Measurements from ENCODE around the gene SRD5A1. TPM values are rescaled to one million over a fixed set of nuclear protein-coding genes. Genes with fewer than 3 reads are reported as not detected.
A peak's percentile ranks its signal among the peaks of the same experiment; 100 is the strongest.

SRD5A1 gene, protein sequence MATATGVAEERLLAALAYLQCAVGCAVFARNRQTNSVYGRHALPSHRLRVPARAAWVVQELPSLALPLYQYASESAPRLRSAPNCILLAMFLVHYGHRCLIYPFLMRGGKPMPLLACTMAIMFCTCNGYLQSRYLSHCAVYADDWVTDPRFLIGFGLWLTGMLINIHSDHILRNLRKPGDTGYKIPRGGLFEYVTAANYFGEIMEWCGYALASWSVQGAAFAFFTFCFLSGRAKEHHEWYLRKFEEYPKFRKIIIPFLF
- 15.3 TPM for total RNA-seq

DNA sequence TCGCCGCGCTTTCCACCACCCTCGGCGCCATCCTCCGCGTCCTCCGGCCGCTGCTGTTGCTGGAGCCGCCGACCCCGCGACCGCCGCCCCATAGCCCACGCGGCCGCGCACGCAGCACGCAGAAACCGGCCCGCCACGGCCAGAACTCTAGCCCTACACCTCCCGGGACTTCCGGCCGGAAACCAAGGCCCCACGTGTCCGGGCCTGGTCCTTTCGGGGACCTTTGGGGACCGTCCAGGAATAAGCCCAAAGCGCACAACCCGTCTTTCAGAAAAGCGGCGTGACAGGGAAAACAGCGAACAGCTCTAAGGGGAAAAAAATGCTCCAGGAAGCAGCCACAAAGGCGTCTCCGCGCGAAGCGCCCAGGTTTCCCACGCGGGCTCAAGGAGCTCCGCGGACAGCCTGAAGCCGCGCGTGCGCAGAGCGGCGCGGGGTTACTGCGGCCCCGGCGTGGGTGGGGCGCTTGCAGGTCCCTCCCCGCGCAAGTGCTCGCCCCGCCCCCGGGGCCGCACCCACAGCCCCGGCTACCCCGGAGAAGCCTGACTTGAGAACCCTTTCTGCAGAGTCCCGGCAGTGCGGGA is at the start of gene SRD5A1, which contains the start of gene NSUN2:
Gene SRD5A1 (plus strand): TSS at position 553 of the 581 bp plus-strand sequence. CDS start 137 bp downstream, outside the sequence.
Gene NSUN2 (minus strand): TSS at position 157 of the 581 bp plus-strand sequence. CDS start 65 bp downstream, at position 92.
- peak; percentile 92 to 95 (median 94) for DNase-seq (ENCODE audit: low read depth in 2 of 3, low spot score in 2 of 3)

DNA sequence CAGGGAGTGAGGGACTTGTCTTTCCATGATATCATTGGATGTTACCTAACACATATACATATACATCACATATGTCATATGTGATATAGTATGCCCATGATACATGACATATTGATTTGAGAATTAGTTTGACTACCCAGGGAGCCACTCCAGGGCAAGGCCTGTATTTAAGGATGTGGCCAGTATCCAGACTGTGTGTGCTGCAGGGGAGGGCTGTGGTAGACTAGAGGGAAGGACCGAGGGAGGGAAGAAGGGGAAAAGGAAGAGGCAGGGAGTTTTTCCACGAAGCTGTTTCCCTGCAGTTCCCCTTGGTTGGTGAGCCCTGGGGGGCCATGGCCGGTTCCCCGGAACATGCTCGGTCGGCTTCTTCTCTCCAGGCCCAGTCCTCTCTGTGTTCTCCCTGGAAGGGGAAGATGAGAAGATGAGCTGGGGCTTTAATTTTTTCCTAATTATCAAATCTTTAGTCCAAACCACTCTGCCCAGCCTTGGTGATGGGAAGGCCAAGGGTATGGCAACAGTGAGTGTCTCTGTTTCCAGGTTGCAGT is 49.1 kb upstream of the SRD5A1 start:
- DNase-seq (ENCODE audit: low read depth in 2 of 3, low spot score in 2 of 3) = no peak

DNA sequence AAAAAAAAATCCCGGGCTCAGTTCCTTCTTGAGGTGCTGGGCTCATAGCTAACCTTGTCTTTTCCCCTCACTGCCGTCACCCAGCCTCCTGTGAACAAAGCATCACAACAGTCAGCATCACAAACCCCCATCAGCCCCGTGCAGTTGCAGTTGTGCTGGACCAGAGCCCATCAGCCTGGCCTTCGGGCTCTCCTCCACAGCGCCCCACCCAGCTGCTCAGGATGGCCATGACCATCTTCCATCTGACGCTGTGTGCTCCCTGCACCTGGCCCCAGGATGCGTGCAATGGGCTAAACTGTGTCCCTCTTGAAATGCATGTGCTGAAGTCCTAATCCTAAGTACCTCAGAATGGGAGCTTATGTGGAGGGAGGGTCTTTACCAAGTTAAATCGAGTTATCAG is 48.5 kb upstream of the SRD5A1 start:
- DNase-seq (ENCODE audit: low read depth in 2 of 3, low spot score in 2 of 3) = no peak

DNA sequence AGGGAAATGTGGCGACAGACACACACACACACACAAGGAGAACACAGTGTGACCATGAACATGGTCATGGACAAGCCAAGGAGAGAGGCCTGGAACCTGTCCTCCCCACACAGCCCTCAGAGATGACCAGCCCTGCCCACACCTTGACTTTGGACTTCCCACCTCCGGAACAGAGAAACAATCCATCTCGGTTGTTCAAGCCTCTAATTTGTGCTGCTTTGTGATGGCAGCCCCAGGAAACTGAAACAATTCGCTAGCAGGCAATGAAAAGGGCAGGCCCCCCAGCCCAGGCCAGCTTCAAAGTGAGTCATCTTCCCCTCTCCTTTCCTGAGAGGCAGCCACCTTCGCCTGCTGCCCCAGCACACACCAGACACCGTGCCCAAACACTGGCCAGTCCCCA is 48.1 kb upstream of the SRD5A1 start:
- no peak for DNase-seq (ENCODE audit: low read depth in 2 of 3, low spot score in 2 of 3)

DNA sequence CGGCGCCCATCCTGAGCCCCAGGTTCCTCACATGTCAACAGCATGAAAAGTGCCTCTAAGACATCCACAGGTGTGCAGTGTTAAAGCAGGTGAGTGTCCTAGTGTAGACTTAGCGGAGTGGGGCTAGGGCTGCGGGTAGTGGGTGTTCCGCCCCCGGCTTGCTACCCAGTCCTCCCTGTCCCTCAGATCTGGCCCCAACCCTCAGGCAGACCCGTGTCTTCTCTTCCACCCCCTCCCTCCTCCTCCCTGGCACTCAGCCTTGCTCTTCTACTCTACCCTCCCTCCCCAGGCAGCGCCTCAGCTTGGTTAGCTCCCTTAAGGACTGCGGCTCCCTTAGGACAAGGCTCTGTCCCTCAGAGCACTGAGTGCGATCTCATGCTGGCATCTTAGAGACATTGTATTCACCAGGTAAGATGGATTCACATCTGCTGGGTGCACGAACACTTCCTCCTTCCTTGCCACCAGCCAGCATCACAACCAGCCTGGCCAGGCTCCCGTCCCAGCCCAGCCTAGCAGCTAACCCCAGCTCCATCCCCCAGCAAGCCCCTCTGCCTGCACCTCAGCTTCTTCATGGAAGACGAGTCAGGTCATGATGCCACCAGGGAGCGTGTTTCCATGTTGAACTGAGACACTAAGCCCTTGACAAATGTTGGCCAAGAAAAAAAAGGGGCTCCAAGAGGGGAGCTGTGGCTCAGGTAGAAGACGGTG is 47.1 kb upstream of the SRD5A1 start:
- no peak for DNase-seq (ENCODE audit: low read depth in 2 of 3, low spot score in 2 of 3)

DNA sequence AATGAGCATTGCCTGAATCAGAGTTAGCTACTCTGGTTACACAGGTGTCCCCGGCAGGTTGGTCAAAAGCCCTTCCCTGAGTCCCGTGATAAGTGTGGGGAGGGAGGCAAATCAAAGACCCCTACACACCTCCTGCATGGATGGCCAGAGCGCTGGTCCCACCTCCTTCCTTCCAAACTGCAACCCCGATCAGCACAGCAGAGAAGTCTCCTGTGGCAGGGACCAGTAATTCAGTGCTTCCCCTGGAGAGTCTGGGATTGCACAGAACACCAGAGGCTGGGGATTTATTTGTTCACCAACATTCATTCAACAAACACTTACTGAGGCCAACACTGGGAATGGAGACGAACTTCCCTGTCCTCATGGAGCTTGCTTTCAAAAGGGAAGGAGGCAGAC is 46.6 kb upstream of the SRD5A1 start:
- no peak for DNase-seq (ENCODE audit: low read depth in 2 of 3, low spot score in 2 of 3)

DNA sequence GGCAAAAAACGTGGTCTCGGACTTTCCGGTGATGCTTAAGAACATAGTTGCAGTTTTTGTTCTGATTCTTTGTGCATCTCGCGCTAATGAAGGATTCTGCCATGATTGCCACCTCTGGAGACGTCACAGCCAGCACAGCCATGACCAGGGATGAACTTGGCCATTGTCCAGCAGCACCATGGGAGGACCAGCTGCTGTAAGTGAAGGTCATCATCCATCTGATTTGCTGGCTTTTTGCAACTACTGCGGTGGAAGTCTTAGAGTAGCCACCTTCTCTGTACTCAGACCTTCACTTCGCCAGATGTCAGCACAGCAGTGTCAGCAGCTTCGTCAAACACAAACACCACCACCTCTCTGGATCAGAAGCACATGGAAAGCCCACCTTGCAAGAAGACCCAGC is 46.1 kb upstream of the SRD5A1 start:
- DNase-seq (ENCODE audit: low read depth in 2 of 3, low spot score in 2 of 3) = no peak

DNA sequence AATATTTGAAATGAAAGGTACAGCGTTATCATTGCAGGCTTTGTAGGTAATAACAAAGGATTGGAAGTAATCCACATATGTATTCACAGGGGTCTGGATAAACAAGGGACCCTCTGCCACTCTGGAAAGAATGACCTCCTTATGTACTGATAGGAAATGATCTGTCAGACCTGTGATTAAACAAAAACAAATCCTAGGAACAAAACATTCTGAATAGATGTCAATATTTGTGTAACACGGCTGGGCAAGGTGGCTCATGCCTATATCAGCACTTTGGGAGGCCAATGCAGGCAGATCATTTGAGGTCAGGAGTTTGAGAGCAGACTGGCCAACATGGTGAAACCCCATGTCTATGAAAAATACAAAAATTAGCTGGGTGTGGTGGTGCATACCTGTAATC is 42.7 kb upstream of the SRD5A1 start:
- no peak for DNase-seq (ENCODE audit: low read depth in 2 of 3, low spot score in 2 of 3)

DNA sequence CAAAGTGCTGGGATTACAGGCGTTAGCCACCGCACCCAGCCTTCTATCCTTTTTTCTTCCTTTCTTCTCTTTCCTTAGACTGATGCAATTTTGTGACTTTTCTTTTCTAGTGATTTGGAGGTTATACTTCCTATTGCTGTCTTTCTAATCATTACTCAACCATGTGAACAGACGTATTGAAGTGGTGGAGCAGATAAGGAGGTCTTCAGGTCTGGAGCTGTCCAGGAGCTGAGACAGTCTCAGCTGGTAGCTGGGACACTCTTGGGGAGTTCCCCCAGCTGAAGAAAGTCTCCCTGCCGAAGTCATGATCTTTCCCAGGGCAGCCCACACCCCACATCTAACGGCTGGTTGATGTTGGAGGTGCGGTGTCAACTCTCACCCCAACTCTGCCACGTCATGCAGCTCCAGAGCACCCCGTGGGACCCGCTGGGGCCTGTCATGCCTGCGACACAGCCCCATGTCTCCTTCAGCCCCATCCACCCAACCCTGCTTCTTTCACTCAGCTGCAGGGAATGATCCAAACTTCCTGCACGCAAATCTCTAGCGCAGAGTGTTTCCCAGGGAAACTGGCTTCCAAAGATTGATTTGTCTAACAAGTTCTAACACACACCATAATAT is 41.5 kb upstream of the SRD5A1 start:
- DNase-seq (ENCODE audit: low read depth in 2 of 3, low spot score in 2 of 3) = no peak

DNA sequence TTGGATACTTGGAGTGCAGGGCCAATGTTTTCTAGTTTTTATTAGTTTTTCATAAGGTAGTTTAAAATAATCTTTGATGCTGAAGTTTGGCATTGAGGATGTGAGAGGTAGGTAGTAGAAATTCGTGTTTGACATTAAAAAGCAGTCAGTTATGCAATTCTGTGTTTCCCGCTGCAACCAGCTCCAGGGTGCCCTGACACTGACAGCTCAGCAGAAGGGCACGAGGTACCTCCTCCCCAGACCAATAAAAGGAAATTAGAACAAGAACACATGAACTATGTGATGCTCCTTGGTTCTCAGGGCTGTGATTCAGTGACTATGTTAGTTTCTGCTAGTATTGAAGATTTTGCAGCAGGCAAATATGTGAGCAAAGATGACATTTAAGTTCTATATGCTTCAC is 40.6 kb upstream of the SRD5A1 start:
- DNase-seq (ENCODE audit: low read depth in 2 of 3, low spot score in 2 of 3) = no peak

DNA sequence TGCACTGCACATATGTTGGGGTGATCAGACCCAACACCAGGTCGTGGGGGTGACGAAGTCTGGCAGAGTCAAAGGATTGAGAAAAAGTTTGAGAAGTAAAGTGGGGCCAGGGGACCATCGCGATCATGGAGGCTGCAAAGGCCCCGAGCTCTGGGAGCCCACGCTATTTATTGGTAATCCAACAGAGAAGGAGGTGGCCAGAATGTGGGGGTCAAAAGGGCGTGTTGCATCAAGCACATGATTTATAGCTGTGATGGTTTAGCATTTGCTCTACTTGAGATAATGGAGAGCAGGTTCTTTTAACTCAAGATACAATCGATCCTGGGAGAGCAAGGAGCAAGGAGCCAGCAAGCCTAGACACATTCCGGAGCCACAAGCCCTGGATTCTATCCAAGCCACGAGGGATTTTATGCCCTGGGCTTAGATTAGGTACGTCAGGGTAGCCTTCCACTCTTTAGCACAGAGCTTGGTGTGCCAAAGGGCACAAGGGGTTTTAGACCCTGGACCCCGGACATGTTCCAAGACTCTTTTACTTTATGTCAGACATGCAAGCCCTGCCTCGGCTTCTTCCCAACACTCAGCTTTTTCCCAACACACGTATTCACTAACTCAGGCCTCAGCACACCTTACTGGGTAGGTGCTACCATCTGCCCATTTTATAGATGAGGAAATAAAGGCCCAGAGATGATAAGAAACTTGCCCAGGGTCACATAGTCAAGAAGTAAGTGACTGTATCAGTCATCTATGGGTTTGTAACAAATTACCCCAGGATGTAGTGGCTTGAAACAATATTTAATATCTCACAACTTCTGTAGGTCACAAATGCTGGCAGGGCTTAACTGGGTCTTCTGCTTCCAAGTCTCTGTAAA is 39.9 kb upstream of the SRD5A1 start:
- no peak for DNase-seq (ENCODE audit: low read depth in 2 of 3, low spot score in 2 of 3)

DNA sequence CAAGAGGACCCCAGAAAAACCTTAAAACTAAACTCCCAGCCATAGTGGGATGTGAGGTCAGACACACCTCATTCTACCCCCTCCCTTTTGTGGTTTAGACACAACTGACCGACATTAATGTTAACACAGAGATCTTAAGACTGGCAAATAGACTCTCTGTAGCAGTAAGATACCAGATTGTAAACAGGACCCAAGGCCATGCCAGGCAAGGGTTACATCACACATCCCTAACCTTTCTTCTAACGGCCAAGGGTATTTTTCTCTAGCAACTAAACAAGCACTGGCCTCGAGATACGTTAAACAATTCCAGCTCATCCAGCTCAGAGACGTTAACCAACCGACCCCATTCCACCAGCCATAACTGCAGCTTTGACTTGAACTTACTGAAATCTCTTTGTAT is 39.2 kb upstream of the SRD5A1 start:
- no peak for DNase-seq (ENCODE audit: low read depth in 2 of 3, low spot score in 2 of 3)

DNA sequence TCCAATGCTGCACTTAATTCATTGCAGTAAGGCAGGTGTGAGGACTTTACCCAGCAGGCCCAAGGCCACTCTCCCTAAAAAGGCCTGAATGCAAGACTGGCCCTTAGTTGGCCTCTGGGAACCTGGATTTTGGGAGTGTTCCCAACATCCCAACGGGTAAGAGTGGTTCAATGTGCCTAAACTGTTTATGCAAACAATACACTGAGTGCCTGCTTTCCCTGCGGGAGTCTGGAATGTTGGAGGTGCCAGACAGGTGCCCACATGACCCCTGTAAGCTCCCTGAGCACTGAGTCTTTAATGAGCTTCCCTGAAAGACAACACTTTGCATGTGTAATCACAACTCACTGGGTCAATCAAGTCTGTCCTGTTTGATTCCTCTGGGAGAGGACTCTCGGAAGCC is 37.8 kb upstream of the SRD5A1 start:
- no peak for DNase-seq (ENCODE audit: low read depth in 2 of 3, low spot score in 2 of 3)

DNA sequence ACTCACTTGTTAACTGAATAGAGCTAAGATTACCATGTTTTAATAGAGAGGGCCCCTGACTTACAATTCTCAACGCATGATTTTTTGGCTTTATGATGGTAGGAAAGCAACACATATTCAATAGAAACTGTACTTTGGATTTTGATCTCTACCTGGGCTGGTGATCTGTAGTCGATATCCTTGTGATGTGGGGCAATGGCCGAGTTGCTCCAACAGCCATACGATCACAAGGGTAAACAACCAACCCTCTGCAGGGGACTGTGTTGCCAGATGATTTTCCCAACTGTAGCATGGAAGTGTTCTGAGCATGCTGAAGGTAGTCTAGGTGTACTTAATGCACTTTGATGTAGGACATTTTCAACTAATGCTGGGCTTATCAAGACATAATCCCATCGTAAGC is 36.9 kb upstream of the SRD5A1 start:
- DNase-seq (ENCODE audit: low read depth in 2 of 3, low spot score in 2 of 3) = no peak

DNA sequence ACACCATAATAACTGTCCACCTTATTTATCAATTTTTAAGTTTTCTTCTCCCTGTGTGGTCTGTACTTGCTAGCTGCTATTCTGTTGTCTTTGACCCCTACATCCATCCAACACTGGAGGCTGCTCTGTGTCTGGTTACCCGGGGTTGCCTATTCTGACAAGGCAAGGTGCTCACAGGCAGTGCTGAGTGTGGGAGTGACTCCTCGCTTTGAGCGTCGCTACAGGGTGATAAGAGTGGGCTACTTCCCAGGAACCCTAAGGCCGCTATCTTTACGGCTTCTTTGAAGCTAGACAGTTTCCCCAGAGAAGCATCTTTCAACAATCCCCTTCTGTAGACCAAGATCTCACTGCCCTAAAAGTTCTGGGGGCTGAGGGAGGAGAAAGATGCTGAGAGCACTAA is 35.7 kb upstream of the SRD5A1 start:
- no peak for DNase-seq (ENCODE audit: low read depth in 2 of 3, low spot score in 2 of 3)

DNA sequence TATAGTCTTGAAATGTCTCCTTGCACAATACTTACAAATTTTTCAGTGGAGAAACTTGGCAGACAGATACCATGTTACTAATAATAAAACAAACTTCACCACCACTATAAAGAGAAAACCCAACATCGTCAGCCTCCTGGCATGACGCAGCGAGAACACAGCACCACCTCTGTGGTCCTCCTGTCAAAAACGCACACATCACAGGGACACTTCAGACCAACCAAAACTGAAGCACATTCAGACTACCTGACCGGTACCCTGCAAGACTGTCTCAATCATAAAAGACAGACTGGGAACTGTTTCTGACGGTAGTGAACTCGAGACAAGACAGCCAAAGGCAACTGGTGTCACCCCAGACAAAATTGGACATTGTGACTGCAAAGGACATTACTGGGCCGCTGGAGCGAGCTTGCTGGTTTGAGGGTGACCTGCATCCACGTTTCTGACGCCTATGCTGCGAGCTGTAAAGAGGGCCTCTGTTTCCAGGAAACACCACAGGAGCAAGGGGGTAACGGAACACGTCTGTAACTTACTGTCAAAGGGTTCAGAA is 34.8 kb upstream of the SRD5A1 start:
- DNase-seq (ENCODE audit: low read depth in 2 of 3, low spot score in 2 of 3) = no peak

DNA sequence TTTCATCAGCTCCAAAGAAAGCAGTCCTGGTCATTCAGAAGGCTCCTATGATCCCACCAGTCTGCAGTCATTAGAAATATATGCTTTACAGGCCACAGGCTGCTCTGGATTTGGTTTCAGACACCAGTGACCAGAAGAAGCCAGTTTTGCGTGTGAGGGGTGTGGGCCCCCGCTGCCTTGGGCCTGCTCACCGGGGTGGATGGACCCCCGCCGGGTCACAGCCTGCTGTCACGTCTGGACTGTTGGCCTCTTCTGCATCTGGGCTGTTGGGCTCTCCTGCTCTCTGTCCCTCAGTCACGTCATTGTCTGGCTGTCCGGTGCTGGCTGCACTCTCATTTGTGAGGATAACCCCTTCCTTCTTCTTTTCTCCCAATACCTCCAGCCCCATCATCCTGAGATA is 33.5 kb upstream of the SRD5A1 start:
- no peak for DNase-seq (ENCODE audit: low read depth in 2 of 3, low spot score in 2 of 3)

DNA sequence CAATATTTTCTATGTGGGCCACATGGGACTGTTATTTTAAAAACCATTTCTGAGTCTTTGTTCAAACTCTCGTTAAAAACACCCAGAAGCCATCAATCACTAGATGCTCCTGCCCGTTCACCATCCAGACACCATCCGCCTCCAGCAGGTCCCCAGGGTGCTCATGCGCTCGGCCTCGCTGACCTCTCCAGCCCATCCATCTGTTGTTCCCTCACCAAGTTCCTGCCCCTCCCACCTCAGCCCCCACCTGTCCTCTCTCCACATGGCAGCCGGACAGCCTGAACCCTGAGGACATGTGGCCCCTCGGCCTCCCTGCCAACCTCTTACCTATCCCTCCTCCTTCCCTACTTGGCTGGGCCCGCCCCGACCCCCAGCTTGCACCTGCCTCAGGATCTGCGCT is 32.0 kb upstream of the SRD5A1 start:
- DNase-seq (ENCODE audit: low read depth in 2 of 3, low spot score in 2 of 3) = no peak

DNA sequence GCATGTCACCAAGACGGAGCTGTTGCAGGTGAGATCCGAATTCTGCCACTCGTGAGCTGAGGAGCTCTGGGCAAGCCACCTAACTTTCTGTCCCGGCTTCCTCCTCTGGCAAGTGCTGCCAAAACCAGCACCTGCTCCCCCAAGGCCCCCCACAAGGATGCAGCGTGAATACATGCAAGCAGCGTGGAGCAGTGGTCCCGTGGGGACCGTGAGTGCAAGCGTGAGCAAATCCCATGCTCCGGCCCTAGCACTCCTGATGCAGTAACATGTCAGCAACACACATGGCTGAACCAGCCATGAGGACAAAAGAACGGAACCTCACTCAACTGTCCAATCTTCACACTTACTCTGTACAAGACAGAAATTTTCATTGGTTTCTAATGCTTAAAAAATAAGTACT is 31.4 kb upstream of the SRD5A1 start:
- DNase-seq (ENCODE audit: low read depth in 2 of 3, low spot score in 2 of 3) = no peak

DNA sequence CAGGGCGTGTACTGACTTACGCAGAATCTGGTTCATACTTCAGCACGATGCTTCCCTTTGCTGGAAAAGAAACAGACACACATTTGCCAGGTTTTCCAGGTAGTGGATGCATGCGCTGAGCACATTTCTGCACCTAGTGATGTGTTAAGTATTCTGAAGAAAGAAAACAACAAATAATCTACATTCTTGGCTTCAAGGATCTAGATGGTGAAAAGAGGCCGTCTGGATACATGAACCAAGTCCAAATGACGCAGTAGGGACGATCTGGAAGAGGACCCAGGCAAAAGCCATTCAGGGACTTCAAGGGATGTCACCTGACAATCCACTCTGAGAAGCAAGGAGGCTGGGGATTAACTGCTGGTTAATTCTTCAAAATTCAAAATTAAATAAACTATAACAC is 30.8 kb upstream of the SRD5A1 start:
- no peak for DNase-seq (ENCODE audit: low read depth in 2 of 3, low spot score in 2 of 3)

Data from hematopoietic multipotent progenitor cell (in vitro differentiated cells).